ENCODE data around the gene TPSB2. TPM values are rescaled to one million over a fixed set of nuclear protein-coding genes. Genes with fewer than 3 reads are reported as not detected.
"Not testable (repeated sequence)": the region's sequence is repeated elsewhere in the genome, so short reads cannot be mapped to it uniquely, and the experiment has no call there.

TPSB2 gene
- polyA plus RNA-seq, 3 donors = not detected

DNA sequence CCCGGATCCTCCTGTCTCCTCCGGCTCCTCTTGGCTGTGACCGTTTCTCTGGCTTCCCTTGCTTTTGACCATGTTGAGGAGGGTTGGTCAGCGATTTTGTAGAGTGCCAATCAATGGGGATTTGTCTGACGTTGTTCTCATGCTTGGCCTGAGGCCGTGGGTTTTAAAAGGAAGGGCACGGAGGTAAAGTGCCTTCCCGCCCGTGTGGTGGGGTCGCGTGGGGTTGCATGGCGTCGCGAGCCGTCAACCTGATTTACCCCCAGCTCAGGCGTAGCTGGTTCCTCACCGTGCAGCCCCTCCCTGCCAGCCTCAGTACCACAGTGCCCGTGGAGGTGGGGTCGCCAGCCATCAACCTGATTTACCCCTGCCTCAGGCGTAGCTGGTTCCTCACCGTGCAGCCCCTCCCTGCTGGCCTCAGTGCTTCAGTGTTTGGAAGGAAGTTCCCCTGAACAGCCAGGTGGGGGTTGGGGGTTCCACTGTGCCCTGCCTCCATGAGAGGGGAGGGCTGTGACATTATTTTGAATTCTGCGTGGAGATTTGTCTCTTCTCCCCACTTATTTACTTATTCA, 15.6 kb upstream of the TPSB2 start:
- Histone ChIP-seq H3K79me2 (ENCODE audit: insufficient read depth, low read length) (no peaks in the 10 kb centered on the region), H3K36me3 (replicated peaks in 1 of 2; ENCODE audit: control insufficient read depth in 1 of 2, insufficient read depth in 2 of 2, low read length in 2 of 2) (no peaks in the 10 kb centered on the region), H3K9me3 (replicated peaks in 1 of 2; ENCODE audit: control insufficient read depth in 1 of 2, insufficient read depth in 1 of 2, low read length in 2 of 2) (no peaks in the 10 kb centered on the region), H3K4me3 (replicated peaks in 1 of 3; ENCODE audit: low read depth in 2 of 3, low read length in 3 of 3) (peak overlapping the region in 1 of 3 experiments; percentile 30), H3K27ac (ENCODE audit: low read depth in 1 of 2, low read length in 2 of 2) (no peak overlapping the region), H4K20me1 (ENCODE audit: insufficient read depth, low read length) (no peaks in the 10 kb centered on the region), H3K27me3 (ENCODE audit: control insufficient read depth in 2 of 2, insufficient read depth in 2 of 2, low read length in 2 of 2) (no peaks in the 10 kb centered on the region), H3K4me2 (replicated peaks; ENCODE audit: extremely low read depth, low read length, poor library complexity, severe bottlenecking) (peak overlapping the region; percentile 36), H3K9ac (ENCODE audit: insufficient read depth, low read length, poor library complexity, severe bottlenecking) (peak overlapping the region; percentile 43), H3K4me1 (ENCODE audit: control insufficient read depth in 1 of 2, insufficient read depth in 2 of 2, low read length in 2 of 2) (peaks cover 22 to 23% of the 10 kb centered on the region in 2 donors), H2AFZ (ENCODE audit: insufficient read depth, low read depth, low read length, poor library complexity, severe bottlenecking) (peak overlapping the region; percentile 59)
- Mint-ChIP-seq H3K27me3 (ENCODE audit: low read depth in 3 of 3) (peaks cover 0 to 12% (median 10%) of the 10 kb centered on the region in 3 donors), H3K36me3 (no peaks in the 10 kb centered on the region), H3K27ac (peak overlapping the region in 3 of 7 donors; percentile 10 to 35 (median 10)), H3K4me1 (peaks cover 26% of the 10 kb centered on the region), H3K4me3 (peak overlapping the region; percentile 50 to 56), H3K9me3 (peaks cover 0 to 4% (median 0%) of the 10 kb centered on the region in 7 donors)
- no peak for DNase-seq
- no peak for TF ChIP-seq CTCF (IDR thresholded peaks at IDR 0.05)
- intact Hi-C loops (cut with micrococcal nuclease) = no loop called here
- 10% methylated on average over 11 of the region's 22 CpGs for WGBS (ENCODE audit: insufficient coverage)

- peaks cover 0 to 4% (median 0%) of the 10 kb centered on the region in 7 donors for H3K9me3 Mint-ChIP-seq
- H3K79me2 ChIP-seq (ENCODE audit: insufficient read depth, low read length) = no peaks in the 10 kb centered on the region
- no peaks in the 10 kb centered on the region for H3K36me3 ChIP-seq (replicated peaks in 1 of 2; ENCODE audit: control insufficient read depth in 1 of 2, insufficient read depth in 2 of 2, low read length in 2 of 2)
- peaks cover 0 to 12% (median 10%) of the 10 kb centered on the region in 3 donors for H3K27me3 Mint-ChIP-seq (ENCODE audit: low read depth in 3 of 3)
- H3K36me3 Mint-ChIP-seq = no peaks in the 10 kb centered on the region
- peaks cover 22 to 23% of the 10 kb centered on the region in 2 donors for H3K4me1 ChIP-seq (ENCODE audit: control insufficient read depth in 1 of 2, insufficient read depth in 2 of 2, low read length in 2 of 2)
- H3K27ac Mint-ChIP-seq = peak overlapping the region in 2 of 7 donors; percentile 5 to 14
- H4K20me1 ChIP-seq (ENCODE audit: insufficient read depth, low read length) = no peaks in the 10 kb centered on the region
- peak overlapping the region; percentile 36 for H3K4me2 ChIP-seq (replicated peaks; ENCODE audit: extremely low read depth, low read length, poor library complexity, severe bottlenecking)
- H3K27me3 ChIP-seq (ENCODE audit: control insufficient read depth in 2 of 2, insufficient read depth in 2 of 2, low read length in 2 of 2) = no peaks in the 10 kb centered on the region
- peak; percentile 21 to 86 (median 53) for DNase-seq
- no CpG with 5 or more reads among the region's 12 CpGs for WGBS (ENCODE audit: insufficient coverage)
- H3K9me3 ChIP-seq (replicated peaks in 1 of 2; ENCODE audit: control insufficient read depth in 1 of 2, insufficient read depth in 1 of 2, low read length in 2 of 2) = no peaks in the 10 kb centered on the region
- H3K4me1 Mint-ChIP-seq = peaks cover 26% of the 10 kb centered on the region
- TF ChIP-seq CTCF (IDR thresholded peaks at IDR 0.05) = no peak
- no peak overlapping the region for H3K27ac ChIP-seq (ENCODE audit: low read depth in 1 of 2, low read length in 2 of 2)
- peak overlapping the region; percentile 43 for H3K9ac ChIP-seq (ENCODE audit: insufficient read depth, low read length, poor library complexity, severe bottlenecking)
- intact Hi-C loops (cut with micrococcal nuclease) = no loop called here
- peak overlapping the region; percentile 50 to 56 for H3K4me3 Mint-ChIP-seq
- H2AFZ ChIP-seq (ENCODE audit: insufficient read depth, low read depth, low read length, poor library complexity, severe bottlenecking) = peak overlapping the region; percentile 59
- H3K4me3 ChIP-seq (replicated peaks in 1 of 3; ENCODE audit: low read depth in 2 of 3, low read length in 3 of 3) = peak overlapping the region in 1 of 3 experiments; percentile 30
Measured at GRCh38 chr16:1244881-1245280, 14.9 kb upstream of the TPSB2 start.

DNA sequence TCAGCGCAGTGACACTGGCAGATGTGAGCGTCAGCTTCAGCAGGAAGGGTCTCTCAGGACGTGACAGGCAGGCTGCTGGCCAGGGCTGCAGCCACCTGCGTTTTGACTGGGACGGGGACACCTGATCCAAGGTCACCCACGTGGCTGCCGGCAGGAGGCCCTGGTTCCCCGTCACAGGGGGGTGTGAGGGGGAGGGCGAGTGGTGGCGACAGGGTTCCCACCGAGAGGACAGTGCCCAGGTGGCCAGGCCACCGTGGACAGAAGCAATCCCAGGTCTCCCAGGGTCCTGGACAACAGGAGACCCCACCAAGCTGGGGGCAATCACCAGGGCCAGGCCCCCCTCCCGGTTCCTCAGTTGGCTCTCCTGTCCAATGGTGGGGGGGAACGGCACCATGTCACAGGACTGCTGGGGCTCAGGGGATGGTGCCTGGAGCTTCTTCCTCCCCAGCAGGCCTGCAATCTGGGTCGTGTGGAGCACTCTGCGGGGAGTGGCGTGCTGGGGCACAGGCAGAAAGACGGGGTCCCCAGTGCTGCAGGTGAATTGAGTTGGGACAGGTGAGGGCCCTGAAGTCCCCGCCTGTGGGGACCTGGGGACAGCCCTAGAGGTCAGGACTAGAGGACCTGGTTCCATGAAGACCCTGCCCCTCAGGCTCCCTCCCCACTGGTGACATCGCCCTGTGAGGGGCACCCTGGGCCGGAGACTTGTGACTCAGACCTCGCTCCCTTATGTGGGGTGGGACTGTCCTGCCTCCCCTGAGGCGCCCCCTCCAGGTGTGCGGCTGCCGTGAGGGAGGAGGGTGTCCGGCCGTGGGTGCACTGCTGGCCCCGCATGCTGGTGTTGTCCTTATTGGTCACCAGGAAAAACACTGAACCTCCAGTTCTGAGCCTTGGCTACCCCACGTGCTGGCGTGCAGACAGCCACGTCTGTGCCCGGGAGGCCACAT, 14.2 kb upstream of the TPSB2 start:
- peaks cover 26% of the 10 kb centered on the region for H3K4me1 Mint-ChIP-seq
- not testable (repeated sequence) for H3K9me3 Mint-ChIP-seq

More for the DNA sequence above, 14.2 kb upstream of the TPSB2 start:
- H3K27me3 Mint-ChIP-seq (ENCODE audit: low read depth in 3 of 3) = peaks cover 0 to 12% (median 10%) of the 10 kb centered on the region in 3 donors
- H3K36me3 Mint-ChIP-seq; H3K4me3 ChIP-seq (replicated peaks in 1 of 3; ENCODE audit: low read depth in 2 of 3, low read length in 3 of 3); H3K27me3 ChIP-seq (ENCODE audit: control insufficient read depth in 2 of 2, insufficient read depth in 2 of 2, low read length in 2 of 2); H3K36me3 ChIP-seq (replicated peaks in 1 of 2; ENCODE audit: control insufficient read depth in 1 of 2, insufficient read depth in 2 of 2, low read length in 2 of 2); H3K9ac ChIP-seq (ENCODE audit: insufficient read depth, low read length, poor library complexity, severe bottlenecking); H2AFZ ChIP-seq (ENCODE audit: insufficient read depth, low read depth, low read length, poor library complexity, severe bottlenecking); H3K4me3 Mint-ChIP-seq; H3K27ac ChIP-seq (ENCODE audit: low read depth in 1 of 2, low read length in 2 of 2); H3K9me3 ChIP-seq (replicated peaks in 1 of 2; ENCODE audit: control insufficient read depth in 1 of 2, insufficient read depth in 1 of 2, low read length in 2 of 2); H3K27ac Mint-ChIP-seq; intact Hi-C loops (cut with micrococcal nuclease); H3K79me2 ChIP-seq (ENCODE audit: insufficient read depth, low read length); H3K4me2 ChIP-seq (replicated peaks; ENCODE audit: extremely low read depth, low read length, poor library complexity, severe bottlenecking); H4K20me1 ChIP-seq (ENCODE audit: insufficient read depth, low read length): not testable (repeated sequence)
- H3K4me1 ChIP-seq (ENCODE audit: control insufficient read depth in 1 of 2, insufficient read depth in 2 of 2, low read length in 2 of 2) = peaks cover 22 to 23% of the 10 kb centered on the region in 2 donors
- DNase-seq = peak in 1 of 3 donors; percentile 21
- 66% methylated on average over 7 of the region's 32 CpGs for WGBS (ENCODE audit: insufficient coverage)
